IPS-NIHi11 (cell line): Measurements from ENCODE around the gene PDPN.

Experiments
- DNase-seq: peaks from one replicate; pipeline ENCODE4 v3.0.0; 2012; ENCODE audit warnings: mixed read lengths, low spot score

The PDPN gene

DNA sequence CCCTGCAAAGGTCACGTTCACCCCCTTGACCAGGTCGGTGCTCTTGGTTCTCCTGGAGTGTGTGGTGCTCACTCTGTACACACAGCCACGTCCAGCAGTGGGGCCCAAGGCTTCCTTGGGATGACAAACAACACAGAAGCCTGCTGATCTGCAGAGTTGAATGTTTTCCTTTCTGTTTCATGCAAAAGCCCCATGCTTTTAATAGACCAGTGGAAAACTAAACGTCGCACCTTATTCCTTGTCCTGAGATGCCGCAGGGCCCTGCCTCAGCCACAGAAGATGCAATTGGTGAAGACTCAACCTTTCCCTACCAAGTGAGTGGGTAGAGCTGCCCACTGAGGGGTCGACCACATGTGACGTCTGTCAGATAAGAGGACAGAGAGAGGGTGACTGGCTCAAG is 5.8 kb upstream of the PDPN start:
- DNase-seq: no peak

DNA sequence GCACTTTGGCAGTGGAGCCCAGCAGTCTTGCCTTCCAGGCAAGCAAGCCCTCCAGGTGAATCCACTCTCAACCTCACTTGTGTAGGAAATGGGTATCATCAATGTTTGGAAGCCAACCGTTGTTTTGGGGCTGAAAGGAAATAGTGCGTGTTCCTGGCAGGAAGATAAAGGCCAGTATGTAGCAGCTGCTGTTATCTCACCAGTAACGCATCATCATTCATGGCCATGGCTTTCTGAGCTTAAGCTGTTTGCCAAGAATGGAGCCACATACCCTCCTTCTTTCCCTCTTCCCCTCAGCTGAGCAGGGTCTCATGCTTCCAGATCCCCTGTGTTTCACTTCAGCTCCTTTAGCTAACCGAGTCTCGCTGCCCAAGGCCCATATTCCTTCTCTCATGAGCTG is 2.2 kb upstream of the PDPN start:
- DNase-seq: no peak

DNA sequence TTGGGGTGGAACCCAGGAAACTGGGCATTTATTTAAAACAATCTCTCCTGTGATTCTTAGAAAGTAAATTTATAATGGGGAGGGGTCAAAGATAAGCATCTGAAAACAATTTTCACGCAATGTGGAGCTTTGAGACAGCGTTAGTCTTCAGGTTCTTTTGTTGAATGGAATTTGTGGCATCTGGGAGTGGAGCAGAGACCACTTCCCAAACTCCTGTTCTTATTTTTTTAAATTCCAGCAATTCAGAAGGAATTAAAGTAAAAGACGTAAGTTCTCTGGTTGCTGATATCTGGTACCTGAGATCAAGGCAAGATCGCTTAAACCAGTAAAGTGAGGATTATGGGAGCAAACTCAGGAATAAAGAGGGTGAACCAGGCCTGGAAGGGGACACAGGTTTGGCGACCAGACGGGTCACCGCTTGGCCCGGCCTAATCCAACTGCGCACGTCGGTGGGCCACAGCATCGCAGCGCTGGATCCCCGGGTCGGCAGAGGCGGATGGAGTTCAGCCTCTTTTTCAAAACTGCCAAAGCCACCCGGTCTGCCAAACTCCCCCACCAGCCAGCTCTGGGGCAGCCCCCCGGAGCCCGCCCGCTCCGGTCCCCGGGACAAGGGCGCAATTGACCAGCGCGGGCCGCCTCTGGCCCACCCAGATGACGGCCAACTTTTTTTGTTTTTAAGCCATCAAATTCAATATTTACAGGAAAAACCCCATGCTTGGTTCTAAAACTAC is 754 bp upstream of the PDPN start:
- DNase-seq: peak; percentile 38

DNA sequence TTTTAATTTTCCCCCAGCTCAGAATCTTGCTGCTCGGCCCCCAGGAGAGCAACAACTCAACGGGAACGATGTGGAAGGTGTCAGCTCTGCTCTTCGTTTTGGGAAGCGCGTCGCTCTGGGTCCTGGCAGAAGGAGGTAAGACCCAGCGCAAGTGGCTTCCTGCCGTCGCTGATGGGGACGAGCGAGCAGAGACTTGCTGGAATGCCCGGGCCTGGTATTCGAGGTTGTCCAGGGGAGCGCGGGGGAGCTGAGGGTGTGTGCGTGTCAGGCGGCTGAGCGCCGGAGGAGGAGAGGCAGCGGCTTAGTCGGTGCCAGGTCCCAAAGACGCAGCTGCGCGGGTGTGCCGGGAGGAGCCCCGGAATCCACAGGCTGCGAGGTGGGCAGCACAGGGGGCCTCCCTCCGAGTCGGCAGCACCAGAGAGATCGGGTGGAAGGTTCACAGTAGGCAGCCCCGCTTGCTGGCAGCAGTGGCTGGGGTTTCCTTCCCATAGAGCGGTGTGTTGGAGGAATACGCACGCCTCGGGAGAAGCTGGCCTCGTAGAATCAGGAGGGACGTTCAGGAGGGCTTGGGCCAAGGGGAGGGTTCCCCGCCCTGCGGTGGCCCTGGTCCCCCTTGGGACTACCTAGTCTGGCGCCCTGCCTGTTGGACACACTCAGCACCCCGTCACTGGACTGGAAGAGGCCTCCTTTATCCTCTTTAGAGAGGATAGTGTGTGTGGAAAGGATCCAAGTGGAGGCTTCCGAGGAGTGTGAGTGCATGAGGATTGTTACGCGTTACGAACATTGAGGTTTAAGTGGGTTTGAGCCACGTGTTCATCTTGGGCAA is 547 bp downstream of the PDPN start:
- DNase-seq: peak; percentile 40

DNA sequence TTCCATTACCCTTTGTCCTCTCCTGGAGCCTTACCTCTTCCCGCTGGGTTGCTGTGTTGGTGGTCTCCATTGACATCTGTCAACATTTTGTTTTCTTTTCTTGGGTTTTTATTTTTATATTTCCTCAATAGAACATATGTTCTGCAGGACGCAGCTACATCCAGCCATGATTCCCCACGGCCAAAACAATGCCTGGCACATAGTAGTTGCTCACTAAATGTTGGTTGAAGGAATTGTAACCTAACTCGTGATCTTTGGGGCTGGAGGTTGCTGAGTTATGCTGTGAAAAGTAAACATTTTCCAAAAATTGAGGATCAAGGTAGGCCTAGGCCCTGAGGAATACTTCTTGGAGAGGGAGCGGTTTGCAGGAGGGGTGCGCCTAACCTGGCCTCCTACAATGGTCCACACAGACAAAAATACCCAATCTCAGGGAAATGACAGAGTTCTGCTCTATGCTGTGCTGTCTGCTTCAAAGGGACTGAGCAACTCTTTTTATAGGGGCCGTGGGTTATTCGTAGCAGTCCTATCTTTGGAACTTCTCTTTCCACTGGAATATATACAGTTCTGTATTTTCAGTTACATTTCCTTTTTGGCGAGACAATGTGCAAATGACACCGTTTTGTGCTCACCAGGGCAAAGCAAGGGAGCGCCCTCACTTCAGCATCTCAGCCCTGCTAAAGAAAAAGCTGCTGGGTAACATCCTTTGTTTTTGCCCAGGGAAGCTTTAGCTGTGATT is 1.4 kb downstream of the PDPN start:
- no peak for DNase-seq

DNA sequence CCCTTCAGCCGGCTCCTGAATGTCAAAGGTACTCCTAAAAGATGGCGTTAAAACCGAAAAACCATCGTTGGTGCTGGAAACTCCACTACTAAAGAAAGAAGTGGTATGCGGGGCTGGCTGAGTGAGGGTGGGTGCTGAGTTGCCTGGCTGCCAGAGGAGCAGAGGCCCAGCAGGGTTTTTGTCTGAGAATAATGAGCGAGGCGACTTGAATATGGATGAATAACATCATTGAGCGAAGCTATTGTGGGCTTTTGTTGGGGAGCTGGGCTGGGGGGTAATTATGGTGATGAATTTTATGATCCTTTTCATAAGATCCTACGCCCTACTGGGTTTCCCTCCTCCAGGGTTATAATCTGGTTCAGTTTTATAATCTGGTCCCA is 2.0 kb downstream of the PDPN start:
- peak; percentile 46 for DNase-seq

DNA sequence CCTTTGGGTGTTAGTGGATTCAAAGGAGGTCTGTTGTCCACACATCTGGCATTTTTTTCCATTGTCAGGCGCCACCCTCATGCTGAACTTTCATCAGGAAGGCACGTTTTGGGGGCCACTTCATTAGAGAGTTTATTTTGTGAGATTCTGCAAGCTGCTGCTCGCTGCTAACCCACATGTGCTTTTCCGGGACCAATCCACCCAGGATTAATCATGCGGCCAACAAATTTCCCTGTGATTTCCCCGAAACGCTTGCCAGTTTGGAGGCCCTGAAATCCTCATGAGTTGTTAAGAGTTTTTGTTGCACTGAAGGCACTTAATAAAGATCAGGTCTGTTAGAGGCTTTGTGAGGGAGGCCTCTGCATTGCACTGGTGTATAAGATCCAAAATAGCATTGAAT is 2.4 kb downstream of the PDPN start:
- DNase-seq: no peak

DNA sequence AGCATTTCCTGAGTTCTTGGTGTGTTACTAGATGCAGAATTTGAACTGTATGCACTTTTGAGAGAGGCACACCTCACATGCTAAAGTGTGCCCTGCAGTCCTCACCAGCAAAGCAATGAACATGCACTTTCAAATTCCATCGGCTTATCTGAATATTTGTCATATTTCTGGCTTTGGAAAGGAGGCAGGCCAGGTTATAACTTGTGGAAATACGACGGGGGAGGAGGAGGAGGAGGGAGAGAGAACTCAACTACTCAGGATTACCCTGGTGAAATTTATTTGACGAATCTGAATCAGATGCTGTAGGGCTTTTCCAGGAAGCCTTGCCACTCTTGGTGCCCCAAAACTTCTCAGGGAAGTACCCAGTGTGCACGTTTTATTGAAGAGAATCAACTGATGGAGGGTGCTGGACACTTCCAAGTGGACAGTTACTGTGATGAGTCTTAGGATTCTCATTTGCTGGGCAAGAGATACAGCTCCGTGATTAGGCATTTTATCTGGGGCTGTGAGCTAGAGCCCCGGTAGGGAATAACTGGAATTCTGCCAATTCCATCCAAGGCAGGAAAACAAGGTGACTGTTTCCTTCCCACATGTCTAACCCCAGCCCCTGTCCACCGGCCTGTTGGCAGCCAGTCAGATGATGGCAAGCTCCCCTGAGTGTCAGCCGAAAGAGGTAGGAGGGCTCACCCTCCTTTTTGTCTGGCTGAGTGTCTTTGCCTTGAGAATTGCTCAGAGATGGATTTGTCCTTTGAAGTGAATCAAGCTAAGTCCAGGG is 3.8 kb downstream of the PDPN start:
- DNase-seq: no peak

DNA sequence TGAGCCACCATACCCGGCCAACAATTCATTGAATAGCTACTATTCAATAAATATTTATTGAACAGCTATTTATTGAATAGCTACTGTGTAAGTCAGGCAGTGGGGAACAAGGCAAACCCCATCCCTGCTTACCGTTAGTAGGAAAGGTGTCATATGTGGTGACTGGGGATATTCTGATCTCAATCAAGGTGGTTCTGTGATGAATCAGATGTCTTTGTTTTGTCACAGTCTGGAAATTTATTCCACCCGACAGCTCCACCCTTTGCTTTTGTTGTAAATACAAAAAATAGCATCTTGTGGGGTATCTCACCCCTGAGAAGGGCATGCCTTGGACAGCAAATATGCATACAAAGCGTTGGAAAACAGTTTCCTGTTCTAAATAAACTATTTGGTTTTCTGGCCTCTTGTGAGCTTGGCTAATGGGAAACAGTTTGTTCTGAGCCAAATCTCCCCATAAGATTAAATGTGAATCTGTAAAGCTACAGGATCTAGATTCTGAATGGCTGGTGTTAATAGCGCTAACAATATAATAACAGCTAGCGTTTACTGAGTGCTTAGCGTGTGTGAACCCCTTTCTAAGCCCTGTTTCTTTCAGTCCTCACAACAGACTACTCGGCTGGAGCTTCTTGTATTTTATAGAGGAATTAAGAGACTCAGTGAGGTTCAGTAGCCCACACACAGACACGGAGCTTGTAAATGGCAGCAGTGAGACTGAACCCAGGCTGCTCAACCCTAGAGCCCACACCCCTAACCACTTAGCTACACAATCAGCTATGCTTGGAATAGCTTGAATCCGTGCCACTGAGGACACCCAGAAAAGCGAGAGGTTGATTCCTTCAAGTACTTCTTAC is 5.5 kb downstream of the PDPN start:
- DNase-seq: no peak

DNA sequence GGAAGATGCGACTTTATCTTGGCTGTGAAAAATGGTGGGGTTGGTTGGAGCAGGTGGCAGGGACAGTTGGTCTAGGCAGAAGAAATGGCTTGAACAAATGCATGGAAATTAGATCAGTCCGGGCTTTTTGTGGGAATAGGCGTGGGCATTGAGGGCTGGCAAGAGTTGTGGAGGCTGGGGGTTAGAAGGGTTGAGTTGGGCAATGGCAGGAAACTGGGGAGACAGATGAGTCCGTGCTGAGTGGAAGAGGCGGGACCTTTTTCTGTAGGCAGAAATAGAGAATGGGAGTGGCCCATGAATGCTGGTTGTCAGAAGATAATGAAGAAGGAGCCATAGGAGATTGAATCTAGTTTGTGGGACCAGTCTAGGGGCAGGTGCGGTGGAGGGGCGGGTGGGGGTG is 6.9 kb downstream of the PDPN start:
- DNase-seq: no peak

DNA sequence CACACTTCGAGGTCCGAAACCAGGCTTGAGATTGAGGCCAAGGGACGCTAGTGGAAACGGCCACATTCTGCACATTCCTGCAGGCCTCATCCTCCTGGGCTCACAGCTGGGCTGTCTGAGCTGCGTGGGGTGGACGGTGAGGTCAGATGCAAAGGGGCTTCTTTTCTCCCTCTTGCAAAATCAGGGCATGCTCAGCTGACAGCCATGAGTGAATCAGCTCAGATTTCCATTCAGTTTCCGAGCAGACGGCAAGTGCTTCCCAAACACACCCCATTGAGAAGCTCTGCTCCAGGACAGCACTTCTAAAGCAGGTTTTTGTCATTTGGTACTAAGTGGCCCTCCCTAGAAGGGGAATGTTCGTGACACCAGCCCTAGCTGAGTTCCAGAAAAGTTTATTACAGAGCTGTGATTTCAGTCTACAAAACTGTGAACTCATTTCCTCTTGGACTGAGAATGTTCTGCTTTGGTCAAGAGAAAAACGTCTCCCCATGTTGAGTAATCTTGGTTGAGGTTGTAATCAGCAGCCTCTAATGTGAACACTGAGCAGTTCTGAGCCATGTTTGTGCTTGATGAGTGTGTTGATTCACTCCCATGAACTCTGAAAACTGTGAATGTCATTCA is 10.0 kb downstream of the PDPN start:
- DNase-seq: peak; percentile 36

DNA sequence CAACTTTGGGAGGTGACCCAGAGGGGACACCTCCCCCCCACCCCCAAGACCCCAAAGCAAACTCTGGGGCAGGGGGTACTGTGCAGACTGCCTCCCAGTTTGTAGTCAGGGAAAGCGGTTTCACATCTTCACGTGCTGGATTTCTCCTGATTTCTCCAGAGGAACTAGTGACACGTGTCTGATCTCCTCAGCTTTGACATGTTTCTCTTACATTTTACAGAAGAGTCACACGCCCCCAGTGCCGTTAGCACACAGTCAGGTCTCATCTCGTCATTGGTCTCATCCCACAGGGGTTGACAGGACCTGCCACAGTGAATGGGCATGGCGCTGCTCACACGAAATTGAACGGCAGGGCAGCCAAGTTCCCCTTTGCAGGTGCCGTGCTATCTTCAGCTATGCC is 11.8 kb downstream of the PDPN start:
- DNase-seq: no peak

DNA sequence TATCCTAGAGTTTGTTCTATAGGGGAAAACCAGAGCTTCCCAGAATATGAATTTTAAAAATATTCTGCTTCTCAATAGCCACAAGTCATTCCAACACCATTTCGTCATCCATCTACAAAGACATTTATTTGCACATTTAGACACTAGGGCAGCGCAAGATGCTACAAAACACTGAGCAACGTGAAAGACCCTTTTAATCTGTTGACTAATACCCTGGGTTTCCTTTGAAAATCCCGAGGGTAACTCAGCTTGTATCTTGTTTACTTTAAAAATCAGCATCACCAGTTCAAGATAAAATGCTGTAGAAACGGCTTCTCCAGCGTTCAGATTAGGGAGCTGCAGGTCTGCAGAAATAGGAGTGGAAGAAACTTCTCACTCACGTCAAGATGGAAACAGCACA is 13.5 kb downstream of the PDPN start:
- DNase-seq: no peak

DNA sequence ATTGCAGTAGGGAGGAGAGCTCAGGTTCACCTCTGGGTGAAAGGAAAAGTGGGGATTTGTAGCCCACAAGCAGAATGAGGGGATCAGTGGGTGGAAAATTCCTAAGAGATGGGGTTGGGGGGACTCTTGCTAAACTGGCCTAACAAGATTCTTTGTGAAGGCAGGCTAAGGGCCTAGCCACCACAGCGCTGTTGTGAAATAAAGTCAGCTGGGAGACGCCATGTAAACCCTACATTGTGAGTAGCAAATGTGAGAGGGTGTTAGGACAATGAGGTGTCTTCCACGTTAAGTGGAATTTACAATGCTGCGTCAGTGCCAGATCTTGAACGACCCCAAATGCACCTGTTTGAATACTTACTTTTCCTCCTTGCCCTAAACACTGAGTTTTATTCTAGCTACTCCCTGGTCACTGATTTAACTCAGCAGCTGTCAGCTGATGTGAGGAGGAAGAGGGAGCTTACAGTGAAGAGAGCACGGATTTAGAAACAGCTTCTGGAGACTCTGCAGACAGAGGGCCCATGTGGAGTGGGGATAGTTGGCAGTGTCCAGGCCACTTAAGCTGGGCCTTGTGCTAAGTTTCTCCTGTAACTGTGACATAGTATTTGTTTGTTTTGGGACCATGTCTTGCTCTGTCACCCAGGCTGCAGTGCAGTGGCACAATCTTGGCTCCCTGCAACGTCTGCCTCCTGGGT is 17.3 kb downstream of the PDPN start:
- no peak for DNase-seq

DNA sequence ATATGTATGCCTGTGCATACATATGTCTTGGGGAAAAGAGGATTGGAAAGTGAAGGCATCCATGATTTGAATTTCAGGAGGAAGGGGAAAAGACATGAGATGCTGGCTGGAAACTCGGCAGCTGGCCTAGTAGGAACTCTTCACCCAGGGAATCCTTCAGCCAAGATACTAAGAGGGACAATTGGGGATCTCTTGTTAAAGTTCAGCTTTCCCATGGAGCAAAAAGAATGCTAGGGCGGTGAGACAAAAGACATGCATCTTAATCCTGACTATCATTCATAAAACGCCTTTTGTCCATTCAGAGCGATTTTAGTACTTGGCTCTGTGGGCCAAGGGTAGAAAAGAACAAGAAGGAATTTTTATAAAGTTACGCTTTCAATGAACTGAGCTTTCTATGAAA is 20.5 kb downstream of the PDPN start:
- no peak for DNase-seq

DNA sequence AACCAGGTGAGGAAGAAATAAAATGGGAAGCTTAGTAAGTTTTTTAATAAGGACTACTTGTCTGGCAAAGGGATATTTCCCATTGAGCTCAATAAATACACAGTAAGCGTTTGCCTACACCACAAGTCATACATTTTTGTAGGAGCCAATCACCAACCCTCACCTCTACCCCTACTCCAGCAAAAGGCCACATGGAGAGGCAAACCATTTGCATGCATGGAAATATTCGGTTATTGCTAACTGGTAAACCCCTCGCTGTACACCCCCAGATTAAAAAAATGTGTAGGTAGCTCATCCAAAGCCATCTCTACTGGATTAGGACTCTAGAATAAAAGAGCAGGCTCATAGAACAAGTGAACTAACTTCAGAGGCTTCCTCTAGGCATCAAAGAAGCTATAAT is 21.1 kb downstream of the PDPN start:
- DNase-seq: no peak

DNA sequence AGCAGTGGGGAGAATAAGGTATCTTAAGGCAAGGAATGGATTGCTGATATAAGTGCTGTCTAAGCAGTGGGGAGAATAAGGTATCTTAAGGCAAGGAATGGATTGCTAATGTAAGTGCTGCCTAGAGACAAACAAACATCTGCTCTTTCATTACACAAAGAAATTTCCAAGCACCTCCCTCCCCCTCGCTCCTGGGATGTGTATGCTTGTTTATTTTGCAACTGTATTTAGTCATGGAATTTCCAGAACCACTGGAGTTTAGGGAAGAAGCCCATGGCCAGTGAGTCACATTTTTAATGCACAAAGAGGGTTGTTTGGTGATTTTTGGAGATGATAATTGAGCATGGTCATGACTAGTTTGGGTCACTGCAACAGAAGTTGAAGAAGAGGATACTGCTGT is 21.5 kb downstream of the PDPN start:
- no peak for DNase-seq

DNA sequence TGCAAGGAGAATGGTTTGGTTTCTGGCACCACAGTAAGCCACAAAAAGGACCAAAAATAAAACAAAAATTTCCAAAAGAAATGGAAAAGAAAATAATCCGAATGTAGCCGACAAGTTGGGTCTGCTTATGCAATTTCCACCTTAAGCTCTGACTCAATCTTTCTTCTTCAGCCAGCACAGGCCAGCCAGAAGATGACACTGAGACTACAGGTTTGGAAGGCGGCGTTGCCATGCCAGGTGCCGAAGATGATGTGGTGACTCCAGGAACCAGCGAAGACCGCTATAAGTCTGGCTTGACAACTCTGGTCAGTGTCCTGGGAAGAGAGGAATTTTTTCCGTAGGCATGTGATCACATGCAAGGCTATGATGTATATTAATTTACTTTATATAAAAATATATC is 23.4 kb downstream of the PDPN start:
- no peak for DNase-seq

DNA sequence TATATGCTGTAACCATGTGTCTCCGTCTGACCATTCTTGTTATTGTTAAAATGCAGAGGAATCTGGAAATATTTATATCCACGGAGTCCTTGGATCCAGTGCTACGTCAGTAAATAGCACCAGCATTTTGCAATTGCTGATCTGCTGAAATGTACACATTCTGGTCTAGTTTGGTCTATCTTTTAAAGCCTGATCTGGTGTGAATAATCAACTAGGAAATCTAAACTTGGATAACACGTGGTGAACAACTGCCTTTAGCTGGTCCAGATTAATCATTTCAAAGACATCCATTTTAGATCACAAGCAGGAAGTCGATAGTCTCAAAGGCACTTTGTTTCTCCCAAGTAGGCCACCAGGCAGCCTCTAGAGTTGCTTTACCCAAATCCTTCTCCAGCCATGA is 32.6 kb downstream of the PDPN start:
- DNase-seq: no peak

DNA sequence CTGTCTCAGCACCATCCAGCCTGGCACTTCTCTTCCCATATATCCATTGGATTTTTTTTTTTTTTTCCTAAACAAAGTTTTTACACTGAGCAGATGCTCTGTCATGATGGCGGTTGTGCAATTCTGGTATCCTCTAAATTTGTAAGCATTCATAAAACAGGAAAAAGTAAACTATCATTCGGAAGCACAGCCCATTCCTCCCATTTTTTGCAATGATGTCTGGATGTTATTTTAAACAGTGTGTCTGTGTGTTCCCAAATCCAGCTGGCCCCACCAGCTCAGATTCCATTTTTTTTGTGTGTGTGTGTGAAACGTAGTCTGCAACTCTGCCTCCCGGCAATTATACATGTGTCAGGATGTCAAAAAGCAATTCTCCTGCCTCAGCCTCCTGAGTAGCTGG is 33.5 kb downstream of the PDPN start:
- DNase-seq: no peak
